Osteocyte (in vitro differentiated cells): ENCODE results near the gene CASP8. TPM values are rescaled to one million over a fixed set of nuclear protein-coding genes. Genes with fewer than 3 reads are reported as not detected.

Source experiments
- DNase-seq: peaks from one replicate; pipeline ENCODE4 v3.0.0; 2021; ENCODE audit warnings: mixed read lengths; ENCODE audit not compliant: unreplicated experiment; ENCODE audit errors: extremely low spot score
- H3K27ac Mint-ChIP-seq: one replicate; pipeline ENCODE4 v1.8.0; 2021; ENCODE audit warnings: mild to moderate bottlenecking, mixed read lengths; ENCODE audit not compliant: unreplicated experiment
- H3K27me3 Mint-ChIP-seq: one replicate; pipeline ENCODE4 v1.8.0; 2021; ENCODE audit warnings: mixed read lengths; ENCODE audit not compliant: unreplicated experiment
- H3K36me3 Mint-ChIP-seq: one replicate; pipeline ENCODE4 v1.8.0; 2021; ENCODE audit warnings: mixed read lengths; ENCODE audit not compliant: unreplicated experiment
- H3K4me1 Mint-ChIP-seq: one replicate; pipeline ENCODE4 v1.8.0; 2021; ENCODE audit warnings: mixed read lengths; ENCODE audit not compliant: unreplicated experiment
- H3K4me3 Mint-ChIP-seq: one replicate; pipeline ENCODE4 v1.8.0; 2021; ENCODE audit warnings: mild to moderate bottlenecking, moderate library complexity, mixed read lengths; ENCODE audit not compliant: unreplicated experiment
- H3K9me3 Mint-ChIP-seq: one replicate; pipeline ENCODE4 v1.8.0; 2021; ENCODE audit warnings: mixed read lengths; ENCODE audit not compliant: unreplicated experiment
- total RNA-seq: library from RNA; stranded (reverse); gene quantifications from 2 replicates; pipeline ENCODE4 v1.2.1, GENCODE V29; 2021
- TF ChIP-seq, protein P1 (sequence below): fragments of 200-600 bp; sonication (generic); IDR thresholded peaks from 2 replicates; pipeline ENCODE4 v1.5.0; 2021; ENCODE audit warnings: antibody characterized with exemption, mild to moderate bottlenecking, moderate library complexity

The CASP8 gene
- total RNA-seq, 1 donor from 2014 or later, result 11.4 TPM

DNA sequence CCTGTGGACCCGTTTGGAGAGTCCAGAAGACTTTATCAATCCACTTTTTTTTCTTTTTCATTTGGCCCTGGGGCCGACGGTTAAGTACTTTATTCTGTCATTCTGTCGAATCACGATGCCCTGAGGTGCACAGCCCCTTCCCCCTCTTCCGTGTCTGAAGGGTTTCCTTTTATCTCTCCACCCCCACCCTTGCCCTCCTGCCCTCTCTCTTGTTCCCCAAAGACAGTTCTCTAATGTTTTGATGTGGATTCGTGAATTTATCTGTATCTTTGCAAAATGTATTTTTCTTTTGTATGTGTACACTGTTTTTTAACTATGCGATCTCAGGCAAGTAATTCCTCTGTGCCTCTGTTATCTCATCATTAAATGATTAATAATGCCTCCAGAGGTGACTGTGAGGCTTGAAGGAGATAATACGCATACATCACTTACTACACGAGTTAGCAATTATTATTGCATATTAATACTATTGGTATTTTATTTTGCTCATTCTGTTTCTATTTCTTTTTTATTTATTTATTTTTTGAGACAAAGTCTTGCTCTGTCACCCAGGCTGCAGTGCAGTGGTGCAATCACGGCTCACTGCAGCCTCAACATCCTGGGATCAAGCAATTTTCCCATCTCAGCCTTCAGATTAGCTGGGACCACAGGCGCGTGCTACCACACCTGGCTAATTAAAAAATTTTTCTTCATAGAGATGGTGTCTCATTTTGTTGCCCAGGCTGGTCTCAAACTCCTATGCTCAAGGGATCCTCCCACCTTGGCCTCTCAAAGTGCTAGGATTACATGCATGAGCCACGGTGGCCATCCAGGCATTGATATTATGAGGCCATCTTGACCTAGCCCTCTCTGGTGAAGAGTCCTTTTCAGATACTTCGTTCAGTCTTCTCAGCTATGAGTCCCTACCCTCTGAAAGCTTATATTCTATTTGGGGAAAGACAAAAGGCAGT, 1.4 kb upstream of the CASP8 start:
- no peaks in the 10 kb centered on the region for H3K9me3 Mint-ChIP-seq
- H3K4me3 Mint-ChIP-seq, result peak overlapping the region; percentile 96
- TF ChIP-seq, protein P1, sequence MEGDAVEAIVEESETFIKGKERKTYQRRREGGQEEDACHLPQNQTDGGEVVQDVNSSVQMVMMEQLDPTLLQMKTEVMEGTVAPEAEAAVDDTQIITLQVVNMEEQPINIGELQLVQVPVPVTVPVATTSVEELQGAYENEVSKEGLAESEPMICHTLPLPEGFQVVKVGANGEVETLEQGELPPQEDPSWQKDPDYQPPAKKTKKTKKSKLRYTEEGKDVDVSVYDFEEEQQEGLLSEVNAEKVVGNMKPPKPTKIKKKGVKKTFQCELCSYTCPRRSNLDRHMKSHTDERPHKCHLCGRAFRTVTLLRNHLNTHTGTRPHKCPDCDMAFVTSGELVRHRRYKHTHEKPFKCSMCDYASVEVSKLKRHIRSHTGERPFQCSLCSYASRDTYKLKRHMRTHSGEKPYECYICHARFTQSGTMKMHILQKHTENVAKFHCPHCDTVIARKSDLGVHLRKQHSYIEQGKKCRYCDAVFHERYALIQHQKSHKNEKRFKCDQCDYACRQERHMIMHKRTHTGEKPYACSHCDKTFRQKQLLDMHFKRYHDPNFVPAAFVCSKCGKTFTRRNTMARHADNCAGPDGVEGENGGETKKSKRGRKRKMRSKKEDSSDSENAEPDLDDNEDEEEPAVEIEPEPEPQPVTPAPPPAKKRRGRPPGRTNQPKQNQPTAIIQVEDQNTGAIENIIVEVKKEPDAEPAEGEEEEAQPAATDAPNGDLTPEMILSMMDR, result no peak
- no peaks in the 10 kb centered on the region for H3K36me3 Mint-ChIP-seq
- DNase-seq, result no peak
- peaks cover 39% of the 10 kb centered on the region for H3K4me1 Mint-ChIP-seq
- peak overlapping the region; percentile 100 for H3K27ac Mint-ChIP-seq
- H3K27me3 Mint-ChIP-seq, result no peaks in the 10 kb centered on the region

DNA sequence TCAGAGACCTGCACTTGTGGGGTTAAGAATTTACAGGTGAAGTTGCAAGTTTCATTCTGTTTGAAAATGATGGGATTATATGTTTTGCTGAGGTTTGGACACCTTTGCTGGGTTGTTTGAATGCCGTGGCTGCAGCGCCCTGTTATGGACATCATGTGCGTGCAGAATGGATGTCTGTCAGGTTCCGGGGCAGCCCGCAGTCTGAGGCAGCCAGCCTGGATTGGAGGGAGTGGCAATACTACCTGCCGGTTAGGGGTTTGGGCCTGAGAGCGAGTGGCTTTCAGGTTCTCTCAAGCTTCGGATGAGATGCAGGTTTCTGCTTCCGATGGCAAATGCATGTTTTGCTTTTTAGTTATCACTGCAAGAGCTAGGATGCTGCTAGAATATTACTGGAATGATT, 1.1 kb downstream of the CASP8 start:
- Mint-ChIP-seq H3K27ac (no peak overlapping the region), H3K27me3 (no peaks in the 10 kb centered on the region), H3K9me3 (no peaks in the 10 kb centered on the region), H3K36me3 (peaks cover 1% of the 10 kb centered on the region), H3K4me1 (peaks cover 41% of the 10 kb centered on the region), H3K4me3 (no peak overlapping the region)
- TF ChIP-seq, protein P1, result no peak
- DNase-seq, result no peak

DNA sequence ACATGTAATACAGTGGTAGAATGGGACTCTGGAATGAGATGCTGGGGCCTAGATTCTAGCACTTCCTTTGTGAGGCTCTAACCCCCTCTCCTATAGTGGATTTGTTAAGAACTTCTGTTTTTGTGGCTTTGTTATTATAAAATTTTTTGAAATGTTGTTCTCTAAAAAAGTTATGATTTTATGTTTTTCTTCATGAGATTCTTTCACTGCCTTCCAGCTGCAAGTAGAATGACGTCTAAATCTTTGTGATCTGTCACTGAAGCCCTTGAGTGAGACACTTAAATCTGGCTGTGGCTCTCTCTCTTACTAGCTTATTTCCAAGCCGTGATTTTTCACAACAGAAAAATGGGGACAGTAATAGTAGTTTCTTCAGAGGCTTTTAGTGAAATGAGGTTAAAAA, 1.6 kb downstream of the CASP8 start:
- no peaks in the 10 kb centered on the region for H3K27me3 Mint-ChIP-seq
- H3K9me3 Mint-ChIP-seq, result no peaks in the 10 kb centered on the region
- peaks cover 41% of the 10 kb centered on the region for H3K4me1 Mint-ChIP-seq
- no peak overlapping the region for H3K27ac Mint-ChIP-seq
- DNase-seq, result no peak
- H3K4me3 Mint-ChIP-seq, result no peak overlapping the region
- TF ChIP-seq, protein P1, result no peak
- peaks cover 5% of the 10 kb centered on the region for H3K36me3 Mint-ChIP-seq

DNA sequence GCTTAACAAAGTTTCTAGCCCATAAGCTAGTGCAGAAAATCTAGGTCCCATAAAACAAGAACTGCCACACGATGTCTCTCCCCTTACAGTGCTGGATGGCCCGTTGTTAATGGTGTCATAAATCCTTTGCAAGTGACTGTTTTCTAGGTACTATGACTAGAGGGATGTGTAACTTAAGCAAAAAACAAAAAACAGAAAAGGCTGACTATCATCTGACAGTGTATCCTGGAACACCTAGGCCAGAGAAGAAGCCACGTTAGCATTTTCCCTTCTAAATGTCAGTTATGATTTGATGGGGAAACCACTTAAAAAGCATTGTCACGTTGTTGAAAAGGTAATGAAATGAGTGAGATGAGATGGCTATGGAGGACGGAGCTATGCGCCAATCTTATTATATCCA, 2.4 kb downstream of the CASP8 start:
- DNase-seq, result no peak
- Mint-ChIP-seq H3K4me1 (peaks cover 35% of the 10 kb centered on the region), H3K9me3 (no peaks in the 10 kb centered on the region), H3K36me3 (peaks cover 7% of the 10 kb centered on the region), H3K27ac (no peak overlapping the region), H3K27me3 (no peaks in the 10 kb centered on the region), H3K4me3 (no peak overlapping the region)
- TF ChIP-seq, protein P1, result no peak

DNA sequence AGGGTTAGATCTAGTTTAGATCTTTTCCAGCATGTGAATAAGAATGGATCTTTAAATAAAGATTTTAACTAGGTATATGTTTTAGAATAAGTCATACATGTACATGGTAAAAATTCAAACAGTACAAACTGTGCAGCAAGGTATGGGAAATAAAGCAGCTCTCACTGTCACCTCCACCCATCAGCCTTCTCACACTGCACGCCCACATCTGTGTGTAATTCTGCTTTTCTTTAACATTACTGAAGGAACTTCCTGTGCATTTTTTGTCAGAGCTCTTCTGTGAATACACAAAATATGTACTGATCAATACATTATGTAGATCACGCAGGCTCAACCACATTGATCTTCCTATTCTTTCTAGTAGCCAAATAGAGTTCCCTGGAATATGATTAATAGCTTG, 3.4 kb downstream of the CASP8 start:
- Mint-ChIP-seq H3K36me3 (peaks cover 8% of the 10 kb centered on the region), H3K27me3 (no peaks in the 10 kb centered on the region), H3K4me1 (peaks cover 29% of the 10 kb centered on the region), H3K9me3 (no peaks in the 10 kb centered on the region), H3K4me3 (no peak overlapping the region), H3K27ac (no peak overlapping the region)
- TF ChIP-seq, protein P1, result no peak
- no peak for DNase-seq
